CD14-positive monocyte (primary cell): ENCODE measurements around the gene ASB6. TPM values are rescaled to one million over a fixed set of nuclear protein-coding genes. Genes with fewer than 3 reads are reported as not detected.

Source experiments
- DNase-seq, 3 donors: peaks; one replicate each; pipeline ENCODE4 v3.0.0-alpha.2; 2011 to 2022
- H2AFZ ChIP-seq: 2 replicates; pipeline ENCODE4 v1.6.0; 2012; ENCODE audit warnings: mild to moderate bottlenecking, low read depth, low read length, inconsistent platforms; ENCODE audit not compliant: insufficient read depth, poor library complexity, severe bottlenecking
- H3K27ac ChIP-seq, 2 donors: 1 replicate in 1 of 2; 2 replicates in 1 of 2; pipeline ENCODE4 v1.5.1; 2012 to 2013; ENCODE audit warnings: low read length in 2 of 2, control low read depth in 1 of 2, inconsistent platforms in 1 of 2, low read depth in 1 of 2, mild to moderate bottlenecking in 1 of 2
- H3K27me3 ChIP-seq, 2 donors: one replicate each; pipeline versions ENCODE4 v1.6.0 to v1.6.1; 2011 to 2013; ENCODE audit warnings: low read length in 2 of 2; ENCODE audit not compliant: control insufficient read depth in 2 of 2, insufficient read depth in 2 of 2
- H3K36me3 ChIP-seq, 2 donors: replicated peaks in 1 of 2; 1 replicate in 1 of 2; 2 replicates in 1 of 2; pipeline versions ENCODE4 v1.5.1 to v1.6.1; 2012 to 2013; ENCODE audit warnings: low read length in 2 of 2, control low read depth in 1 of 2, inconsistent platforms in 1 of 2, mild to moderate bottlenecking in 1 of 2; ENCODE audit not compliant: insufficient read depth in 2 of 2, control insufficient read depth in 1 of 2
- H3K4me1 ChIP-seq, 2 donors: 1 replicate in 1 of 2; 2 replicates in 1 of 2; pipeline versions ENCODE4 v1.5.1 to v1.6.1; 2012 to 2013; ENCODE audit warnings: low read length in 2 of 2, control low read depth in 1 of 2, inconsistent platforms in 1 of 2, mild to moderate bottlenecking in 1 of 2, moderate library complexity in 1 of 2; ENCODE audit not compliant: insufficient read depth in 2 of 2, control insufficient read depth in 1 of 2
- H3K4me2 ChIP-seq: replicated peaks from 2 replicates; pipeline ENCODE3; 2012; ENCODE audit warnings: low read length, moderate library complexity, mild to moderate bottlenecking; ENCODE audit not compliant: poor library complexity, severe bottlenecking; ENCODE audit errors: extremely low read depth
- H3K4me3 ChIP-seq, 3 experiments: fragments of 200-600 bp in 1 of 3; sonication (generic) in 1 of 3; replicated peaks in 1 of 3; 1 replicate in 2 of 3; 2 replicates in 1 of 3; pipeline ENCODE4 v1.5.1; 2011 to 2013; ENCODE audit warnings: low read length in 3 of 3, mild to moderate bottlenecking in 3 of 3, control low read depth in 2 of 3, low read depth in 2 of 3, inconsistent platforms in 1 of 3, moderate library complexity in 1 of 3
- H3K79me2 ChIP-seq: 2 replicates; pipeline ENCODE4 v1.6.0; 2012; ENCODE audit warnings: mild to moderate bottlenecking, control low read depth, inconsistent platforms, low read length, moderate library complexity; ENCODE audit not compliant: insufficient read depth
- H3K9ac ChIP-seq: 2 replicates; pipeline ENCODE4 v1.6.0; 2017; ENCODE audit warnings: low read length, mild to moderate bottlenecking; ENCODE audit not compliant: insufficient read depth, poor library complexity, severe bottlenecking
- H3K9me3 ChIP-seq, 2 donors: replicated peaks in 1 of 2; 1 replicate in 1 of 2; 2 replicates in 1 of 2; pipeline versions ENCODE4 v1.5.1 to v1.6.1; 2012 to 2013; ENCODE audit warnings: low read length in 2 of 2, control low read depth in 1 of 2; ENCODE audit not compliant: control insufficient read depth in 1 of 2, insufficient read depth in 1 of 2
- H4K20me1 ChIP-seq: 2 replicates; pipeline ENCODE4 v1.6.0; 2012; ENCODE audit warnings: mild to moderate bottlenecking, low read length, control low read depth, moderate library complexity; ENCODE audit not compliant: insufficient read depth
- H3K27ac Mint-ChIP-seq, 7 donors: one replicate each; pipeline ENCODE4 v1.8.0; 2020; ENCODE audit warnings: mild to moderate bottlenecking in 7 of 7, mixed read lengths in 7 of 7, moderate library complexity in 6 of 7, inconsistent platforms in 2 of 7
- H3K27me3 Mint-ChIP-seq, 3 donors: one replicate each; pipeline ENCODE4 v1.8.0; 2021 to 2022; ENCODE audit warnings: low read depth in 3 of 3, mild to moderate bottlenecking in 3 of 3, mixed read lengths in 3 of 3, moderate library complexity in 3 of 3, inconsistent platforms in 1 of 3
- H3K36me3 Mint-ChIP-seq, 2 donors: one replicate each; pipeline ENCODE4 v1.8.0; 2020; ENCODE audit warnings: mixed read lengths in 2 of 2, inconsistent platforms in 1 of 2, mild to moderate bottlenecking in 1 of 2
- H3K4me1 Mint-ChIP-seq: one replicate; pipeline ENCODE4 v1.8.0; 2020; ENCODE audit warnings: mild to moderate bottlenecking, mixed read lengths
- H3K4me3 Mint-ChIP-seq, 2 donors: one replicate each; pipeline ENCODE4 v1.8.0; 2020; ENCODE audit warnings: mild to moderate bottlenecking in 2 of 2, mixed read lengths in 2 of 2, moderate library complexity in 1 of 2
- H3K9me3 Mint-ChIP-seq, 7 donors: one replicate each; pipeline ENCODE4 v1.8.0; 2020 to 2022; ENCODE audit warnings: mixed read lengths in 7 of 7, mild to moderate bottlenecking in 6 of 7, moderate library complexity in 6 of 7, inconsistent platforms in 2 of 7
- CTCF ChIP-seq: fragments of 200-600 bp; IDR thresholded peaks from one replicate; pipeline ENCODE4 v1.8.0; 2022; ENCODE audit warnings: antibody characterized with exemption, mild to moderate bottlenecking
- WGBS: methylation state at CpG from one replicate; pipeline ENCODE4 v1.1.5; 2013; ENCODE audit warnings: missing lambda C conversion rate; ENCODE audit not compliant: insufficient coverage; 5-methylcytosine and 5-hydroxymethylcytosine counted together
- intact Hi-C, 2 donors: fragments of 100-400 bp; cut with micrococcal nuclease; formaldehyde crosslinking; loops; one replicate each; pipeline versions ENCODE4 v1.15.0 to v1.15.1; 2023
- polyA plus RNA-seq, 3 donors: library from polyadenylated mRNA; depleted of rRNA in 1 of 3; unstranded in 2 of 3; stranded (reverse) in 1 of 3; fragments of 300-500 nt in 2 of 3; fragments of >200 nt in 1 of 3; fragmentation: Illumina TruSeq in 2 of 3; gene quantifications; 1 replicate in 2 of 3; 2 replicates in 1 of 3; pipeline ENCODE4 v1.2.3, GENCODE V29; 2012 to 2021

ASB6 gene
- polyA plus RNA-seq, 3 donors = 8.1 to 21.1 (median 10.1) TPM

- TF ChIP-seq CTCF = no peak
- peaks cover under 1 to 2% of the 10 kb centered on the region in 2 donors for H3K4me1 ChIP-seq
- intact Hi-C loops = no loop called here
- H3K27ac ChIP-seq = no peak overlapping the region
- no peaks in the 10 kb centered on the region for H4K20me1 ChIP-seq
- no peaks in the 10 kb centered on the region for H3K36me3 Mint-ChIP-seq
- no peaks in the 10 kb centered on the region for H3K79me2 ChIP-seq
- H3K27me3 ChIP-seq = no peaks in the 10 kb centered on the region
- H3K27ac Mint-ChIP-seq = no peak overlapping the region
- peaks cover under 1% of the 10 kb centered on the region for H3K4me1 Mint-ChIP-seq
- no peak overlapping the region for H3K4me2 ChIP-seq
- no peak overlapping the region for H3K4me3 ChIP-seq
- H3K9ac ChIP-seq = no peak overlapping the region
- DNase-seq = no peak
- H3K27me3 Mint-ChIP-seq = peaks cover 2 to 15% (median 4%) of the 10 kb centered on the region in 3 donors
- WGBS = 96% methylated on average over 7 of the region's 10 CpGs
- peaks cover 0 to 5% (median 4%) of the 10 kb centered on the region in 7 donors for H3K9me3 Mint-ChIP-seq
- H3K9me3 ChIP-seq = no peaks in the 10 kb centered on the region
- H2AFZ ChIP-seq = no peak overlapping the region
- no peak overlapping the region for H3K4me3 Mint-ChIP-seq
- no peaks in the 10 kb centered on the region for H3K36me3 ChIP-seq
Measured at GRCh38 chr9:129647635-129648034, 5.7 kb upstream of the ASB6 start.

GRCh38 chr9:129646654-129647053 lies 4.7 kb upstream of the ASB6 start:
- Histone ChIP-seq H3K27me3 (no peaks in the 10 kb centered on the region), H3K27ac (no peak overlapping the region), H3K79me2 (peaks cover 1% of the 10 kb centered on the region), H4K20me1 (no peaks in the 10 kb centered on the region), H2AFZ (no peak overlapping the region), H3K4me3 (no peak overlapping the region), H3K4me2 (no peak overlapping the region), H3K9ac (no peak overlapping the region), H3K4me1 (peaks cover 4 to 8% of the 10 kb centered on the region in 2 donors), H3K9me3 (no peaks in the 10 kb centered on the region), H3K36me3 (no peaks in the 10 kb centered on the region)
- H3K27ac Mint-ChIP-seq = no peak overlapping the region
- H3K36me3 Mint-ChIP-seq = no peaks in the 10 kb centered on the region
- H3K9me3 Mint-ChIP-seq = peaks cover 0 to 5% (median 4%) of the 10 kb centered on the region in 7 donors
- no peak overlapping the region for H3K4me3 Mint-ChIP-seq
- 100% methylated on average over 1 of the region's 7 CpGs for WGBS
- H3K27me3 Mint-ChIP-seq = peaks cover 2 to 14% (median 4%) of the 10 kb centered on the region in 3 donors
- no peak for DNase-seq
- TF ChIP-seq CTCF = no peak
- H3K4me1 Mint-ChIP-seq = peaks cover 3% of the 10 kb centered on the region
- intact Hi-C loops = no loop called here
